ENCODE measurements around the gene GRK5.

GRCh38 chr10:119427263-119427864 is 220.0 kb downstream of the GRK5 start:
- TF ChIP-seq CTCF (conservative IDR thresholded peaks at IDR 0.05; ENCODE audit: low read depth, low read length) (no peak), EZH2 (IDR thresholded peaks at IDR 0.05; ENCODE audit: low read length, unreplicated experiment) (no peak), EZH2phosphoT487 (IDR thresholded peaks at IDR 0.05; ENCODE audit: borderline replicate concordance, low read length) (no peak)
